Measurements from ENCODE around the gene NSG1.

The NSG1 gene

DNA sequence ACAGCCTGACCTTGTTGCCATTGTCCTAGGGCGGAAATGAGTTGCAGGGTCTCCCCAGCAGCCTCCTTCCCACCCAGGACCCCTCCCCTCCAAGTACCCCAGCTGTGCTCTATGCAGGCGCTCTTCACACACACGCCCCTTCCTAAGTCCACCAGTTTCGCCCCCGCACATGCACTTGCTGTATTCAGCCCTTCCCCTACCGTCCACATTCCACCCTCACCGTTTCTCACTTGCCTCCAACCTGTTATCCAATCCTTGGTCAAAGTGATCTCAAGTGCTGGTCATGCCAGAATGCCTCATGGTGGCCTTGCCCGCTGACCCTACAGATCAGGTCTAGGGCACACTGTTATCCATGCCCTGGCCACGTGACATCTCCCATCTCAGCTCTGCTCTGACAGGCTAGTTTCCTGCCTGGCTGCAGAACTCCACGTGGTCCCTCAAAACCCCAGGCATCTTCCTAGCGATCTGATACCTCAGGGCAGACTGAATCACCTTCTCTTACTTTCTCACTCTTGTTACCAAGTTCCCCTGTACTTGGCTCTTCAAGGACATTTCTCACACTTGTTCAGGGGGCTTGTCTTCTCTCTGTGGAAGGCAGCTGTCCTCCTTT is 39.7 kb downstream of the NSG1 start:
- Histone ChIP-seq H3K36me3 (peaks cover 6% of the 10 kb centered on the region), H3K4me3 (ENCODE audit: low read depth, low read length) (no peak overlapping the region), H3K27me3 (ENCODE audit: insufficient read depth, low read depth, severe bottlenecking) (no peaks in the 10 kb centered on the region), H3K27ac (no peak overlapping the region), H3K9me3 (ENCODE audit: severe bottlenecking) (no peaks in the 10 kb centered on the region)
- no peak for DNase-seq
- TF ChIP-seq, protein P1, sequence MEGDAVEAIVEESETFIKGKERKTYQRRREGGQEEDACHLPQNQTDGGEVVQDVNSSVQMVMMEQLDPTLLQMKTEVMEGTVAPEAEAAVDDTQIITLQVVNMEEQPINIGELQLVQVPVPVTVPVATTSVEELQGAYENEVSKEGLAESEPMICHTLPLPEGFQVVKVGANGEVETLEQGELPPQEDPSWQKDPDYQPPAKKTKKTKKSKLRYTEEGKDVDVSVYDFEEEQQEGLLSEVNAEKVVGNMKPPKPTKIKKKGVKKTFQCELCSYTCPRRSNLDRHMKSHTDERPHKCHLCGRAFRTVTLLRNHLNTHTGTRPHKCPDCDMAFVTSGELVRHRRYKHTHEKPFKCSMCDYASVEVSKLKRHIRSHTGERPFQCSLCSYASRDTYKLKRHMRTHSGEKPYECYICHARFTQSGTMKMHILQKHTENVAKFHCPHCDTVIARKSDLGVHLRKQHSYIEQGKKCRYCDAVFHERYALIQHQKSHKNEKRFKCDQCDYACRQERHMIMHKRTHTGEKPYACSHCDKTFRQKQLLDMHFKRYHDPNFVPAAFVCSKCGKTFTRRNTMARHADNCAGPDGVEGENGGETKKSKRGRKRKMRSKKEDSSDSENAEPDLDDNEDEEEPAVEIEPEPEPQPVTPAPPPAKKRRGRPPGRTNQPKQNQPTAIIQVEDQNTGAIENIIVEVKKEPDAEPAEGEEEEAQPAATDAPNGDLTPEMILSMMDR (IDR thresholded peaks at IDR 0.05; ENCODE audit: low read depth, low read length): no peak

- H3K27ac ChIP-seq: no peak overlapping the region
- TF ChIP-seq, protein P1 (IDR thresholded peaks at IDR 0.05; ENCODE audit: low read depth, low read length): no peak
- H3K27me3 ChIP-seq (ENCODE audit: insufficient read depth, low read depth, severe bottlenecking): no peaks in the 10 kb centered on the region
- no peaks in the 10 kb centered on the region for H3K9me3 ChIP-seq (ENCODE audit: severe bottlenecking)
- DNase-seq: no peak
- peaks cover 6% of the 10 kb centered on the region; the same call in 1 of the 2 replicates for H3K36me3 ChIP-seq
- no peak overlapping the region for H3K4me3 ChIP-seq (ENCODE audit: low read depth, low read length)
Measured at GRCh38 chr4:4427121-4427870, 40.4 kb downstream of the NSG1 start.

DNA sequence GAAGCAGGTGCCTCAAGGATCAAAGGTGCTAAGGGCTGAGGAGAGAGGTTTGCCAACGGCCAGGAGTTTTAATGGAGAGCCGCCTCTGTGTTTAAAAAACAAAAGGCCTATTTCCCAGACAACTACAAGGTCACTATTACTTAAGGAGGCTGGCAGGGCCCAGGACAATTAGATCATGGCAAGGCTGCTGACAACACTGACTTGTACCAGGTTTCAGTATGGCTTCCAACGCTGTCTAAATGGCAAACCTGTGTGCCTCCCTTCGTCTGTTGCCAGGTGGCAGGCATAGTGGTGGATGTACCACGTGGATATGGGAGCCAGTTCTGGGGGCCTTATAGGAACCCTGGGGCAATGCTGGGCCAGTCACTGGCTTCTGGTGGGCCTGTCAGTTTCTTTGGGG is 41.0 kb downstream of the NSG1 start:
- Histone ChIP-seq H3K27me3 (ENCODE audit: insufficient read depth, low read depth, severe bottlenecking) (no peaks in the 10 kb centered on the region), H3K27ac (no peak overlapping the region; the same call in 1 of the 2 replicates), H3K36me3 (peaks cover 8% of the 10 kb centered on the region), H3K9me3 (ENCODE audit: severe bottlenecking) (no peaks in the 10 kb centered on the region), H3K4me3 (ENCODE audit: low read depth, low read length) (no peak overlapping the region)
- DNase-seq: no peak
- TF ChIP-seq, protein P1 (IDR thresholded peaks at IDR 0.05; ENCODE audit: low read depth, low read length): no peak

GRCh38 chr4:4428966-4429875 is 42.3 kb downstream of the NSG1 start:
- Histone ChIP-seq H3K4me3 (ENCODE audit: low read depth, low read length) (no peak overlapping the region), H3K36me3 (peaks cover 5% of the 10 kb centered on the region), H3K27ac (peak overlapping the region; percentile 43), H3K27me3 (ENCODE audit: insufficient read depth, low read depth, severe bottlenecking) (no peaks in the 10 kb centered on the region), H3K9me3 (ENCODE audit: severe bottlenecking) (no peaks in the 10 kb centered on the region)
- DNase-seq: peak; percentile 71
- TF ChIP-seq, protein P1 (IDR thresholded peaks at IDR 0.05; ENCODE audit: low read depth, low read length): no peak

- H3K4me3 ChIP-seq (ENCODE audit: low read depth, low read length): no peak overlapping the region
- no peak overlapping the region for H3K27ac ChIP-seq
- no peaks in the 10 kb centered on the region for H3K27me3 ChIP-seq (ENCODE audit: insufficient read depth, low read depth, severe bottlenecking)
- DNase-seq: peak; percentile 82
- H3K36me3 ChIP-seq: peaks cover 9% of the 10 kb centered on the region
- TF ChIP-seq, protein P1 (IDR thresholded peaks at IDR 0.05; ENCODE audit: low read depth, low read length): peak; percentile 94
- H3K9me3 ChIP-seq (ENCODE audit: severe bottlenecking): no peaks in the 10 kb centered on the region
Measured at GRCh38 chr4:4430492-4431195, 43.7 kb downstream of the NSG1 start.

Data from WERI-Rb-1 (cell line).